Activated CD4-positive, alpha-beta memory T cell treated with anti-CD3 and anti-CD28 coated beads for 36 hours (primary cell): ENCODE data around the gene LMBR1. TPM values are rescaled to one million over a fixed set of nuclear protein-coding genes. Genes with fewer than 3 reads are reported as not detected.
"Not testable (repeated sequence)": the region's sequence is repeated elsewhere in the genome, so short reads cannot be mapped to it uniquely, and the experiment has no call there.

Experiments used
- CTCF ChIA-PET: fragments of 350-600 bp; sonication (Branson Sonifier 250); formaldehyde crosslinking; loops from one replicate; lab custom pipeline; 2021; ENCODE audit warnings: antibody characterized with exemption, inconsistent platforms; lab: Charles Lee
- POLR2A ChIA-PET: fragments of 350-600 bp; sonication (Branson Sonifier 250); formaldehyde crosslinking; loops from one replicate; lab custom pipeline; 2021; ENCODE audit warnings: antibody characterized with exemption; lab: Charles Lee
- DNase-seq: peaks from one replicate; pipeline ENCODE4 v3.0.0-alpha.2; 2020
- H3K27ac Mint-ChIP-seq: one replicate; pipeline ENCODE4 v1.8.0; 2021; ENCODE audit warnings: mixed read lengths
- H3K27me3 Mint-ChIP-seq: one replicate; pipeline ENCODE4 v1.8.0; 2021; ENCODE audit warnings: mixed read lengths
- H3K36me3 Mint-ChIP-seq: one replicate; pipeline ENCODE4 v1.8.0; 2021; ENCODE audit warnings: mixed read lengths
- H3K4me1 Mint-ChIP-seq: one replicate; pipeline ENCODE4 v1.8.0; 2021; ENCODE audit warnings: low read depth, mixed read lengths
- H3K4me3 Mint-ChIP-seq: one replicate; pipeline ENCODE4 v1.8.0; 2021; ENCODE audit warnings: mild to moderate bottlenecking, mixed read lengths
- H3K9me3 Mint-ChIP-seq: one replicate; pipeline ENCODE4 v1.8.0; 2021; ENCODE audit warnings: mixed read lengths
- intact Hi-C: fragments of 100-400 bp; cut with micrococcal nuclease; formaldehyde crosslinking; loops from one replicate; pipeline ENCODE4 v1.15.1; 2023
- total RNA-seq, 2 experiments: library from RNA; stranded (reverse); gene quantifications; one replicate each; pipeline ENCODE4 v1.2.3, GENCODE V29; 2021

LMBR1 gene
- total RNA-seq, 2 experiments from 2014 or later, result 36.6 to 37.8 TPM

DNA sequence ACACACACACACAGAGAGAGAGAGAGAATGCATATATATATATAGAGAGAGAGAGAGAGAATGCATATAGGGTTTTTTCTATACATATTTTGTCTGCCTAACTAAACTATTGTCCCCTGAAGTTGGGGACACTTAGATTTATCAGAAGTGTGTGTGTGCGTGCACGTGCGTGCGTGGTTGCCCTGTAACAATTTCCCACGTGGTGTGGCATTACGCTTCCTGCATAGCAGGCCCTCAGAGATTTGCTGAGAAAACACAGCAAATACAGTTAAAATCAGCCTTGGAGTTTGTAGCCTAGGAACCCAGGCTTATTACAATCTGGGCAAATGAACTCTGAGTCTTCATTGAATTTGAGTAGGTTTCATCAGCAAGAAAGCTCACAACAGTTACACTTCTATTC lies 237.7 kb downstream of the LMBR1 start:
- no peak overlapping the region for H3K4me3 Mint-ChIP-seq
- no peak for DNase-seq
- H3K4me1 Mint-ChIP-seq, result no peaks in the 10 kb centered on the region
- CTCF ChIA-PET, result no interaction called here
- no peaks in the 10 kb centered on the region for H3K36me3 Mint-ChIP-seq
- POLR2A ChIA-PET, result no interaction called here
- H3K9me3 Mint-ChIP-seq, result no peaks in the 10 kb centered on the region
- intact Hi-C loops, result no loop called here
- peaks cover 26% of the 10 kb centered on the region for H3K27me3 Mint-ChIP-seq
- H3K27ac Mint-ChIP-seq, result no peak overlapping the region

GRCh38 chr7:156654511-156655234 lies 238.3 kb downstream of the LMBR1 start:
- ChIA-PET CTCF (interaction anchor here (0.7 to 1.0 kb wide), 2 partner anchors 14 to 161 kb away, joined by 3 to 4 read pairs; no protein-coding TSS in a partner anchor), POLR2A (no interaction called here)
- intact Hi-C loops, result no loop called here
- DNase-seq, result no peak
- Mint-ChIP-seq H3K4me3 (no peak overlapping the region), H3K9me3 (no peaks in the 10 kb centered on the region), H3K27me3 (peaks cover 31% of the 10 kb centered on the region), H3K4me1 (no peaks in the 10 kb centered on the region), H3K27ac (no peak overlapping the region), H3K36me3 (no peaks in the 10 kb centered on the region)

GRCh38 chr7:156652886-156653568 lies 240.0 kb downstream of the LMBR1 start:
- CTCF ChIA-PET, result interaction anchor here (0.8 kb wide), 1 partner anchor 164 kb away, joined by 3 read pairs; no protein-coding TSS in a partner anchor

DNA sequence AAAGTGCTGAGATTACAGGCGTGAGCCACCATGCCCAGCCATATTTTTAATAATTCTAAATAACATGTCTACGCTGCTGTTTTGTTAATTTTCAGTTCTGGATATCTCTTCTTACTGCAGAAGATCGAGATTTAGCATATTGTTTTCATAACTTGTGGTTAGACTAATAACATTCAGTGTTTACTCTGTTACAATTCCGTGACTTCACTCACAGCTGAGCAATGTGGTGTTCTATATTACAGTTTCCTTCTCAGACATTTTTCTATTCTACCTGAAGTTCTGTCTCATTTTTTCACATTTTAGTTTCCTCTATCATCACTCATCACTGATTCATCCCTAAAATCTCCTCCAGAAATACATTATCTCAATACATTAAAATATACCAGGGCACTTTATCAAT lies 241.5 kb downstream of the LMBR1 start:
- Mint-ChIP-seq H3K9me3 (peaks cover 2% of the 10 kb centered on the region), H3K27ac (no peak overlapping the region), H3K36me3 (peaks cover 2% of the 10 kb centered on the region), H3K4me1 (no peaks in the 10 kb centered on the region), H3K27me3 (peaks cover 50% of the 10 kb centered on the region), H3K4me3 (no peak overlapping the region)
- POLR2A ChIA-PET, result no interaction called here
- intact Hi-C loops, result no loop called here
- CTCF ChIA-PET, result no interaction called here
- no peak for DNase-seq

More at GRCh38 chr7:156652886-156653568, 240.0 kb downstream of the LMBR1 start:
- intact Hi-C loops, result no loop called here
- H3K27me3 Mint-ChIP-seq, result peaks cover 42% of the 10 kb centered on the region
- no peak for DNase-seq
- no peak overlapping the region for H3K4me3 Mint-ChIP-seq
- H3K36me3 Mint-ChIP-seq, result no peaks in the 10 kb centered on the region
- H3K9me3 Mint-ChIP-seq, result no peaks in the 10 kb centered on the region
- POLR2A ChIA-PET, result no interaction called here
- H3K4me1 Mint-ChIP-seq, result no peaks in the 10 kb centered on the region
- H3K27ac Mint-ChIP-seq, result no peak overlapping the region

DNA sequence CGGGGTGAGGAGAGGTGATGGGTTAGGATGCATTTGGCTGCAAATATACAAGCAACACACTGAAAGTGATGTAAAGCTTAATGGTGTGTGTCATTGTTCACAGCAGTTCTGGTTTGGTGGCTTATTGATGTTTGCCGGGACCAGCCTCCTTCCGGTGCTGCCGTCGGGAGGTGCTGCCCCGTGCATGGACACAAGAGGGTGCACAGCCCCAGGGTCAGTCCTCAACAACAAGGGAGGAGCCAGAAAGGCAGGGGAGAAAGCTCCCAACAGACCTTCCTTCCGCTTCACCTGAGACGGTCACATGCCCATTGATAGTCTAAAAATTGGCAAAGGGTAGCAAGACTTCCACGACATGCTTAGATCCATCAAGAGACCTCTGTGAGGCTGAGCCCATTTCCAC lies 242.9 kb downstream of the LMBR1 start:
- peak; percentile 40 for DNase-seq
- intact Hi-C loops, result loop anchor here (1.0 kb wide), 1 partner anchor 167 kb away; no protein-coding TSS in a partner anchor
- POLR2A ChIA-PET, result no interaction called here
- H3K36me3 Mint-ChIP-seq, result peaks cover 2% of the 10 kb centered on the region
- H3K27me3 Mint-ChIP-seq, result peaks cover 54% of the 10 kb centered on the region
- CTCF ChIA-PET, result interaction anchor here (1.0 to 1.5 kb wide), 3 partner anchors 9 to 144 kb away, joined by 3 read pairs; partner anchors contain the start of gene RNF32
- H3K27ac Mint-ChIP-seq, result no peak overlapping the region
- peaks cover 2% of the 10 kb centered on the region for H3K9me3 Mint-ChIP-seq
- H3K4me1 Mint-ChIP-seq, result no peaks in the 10 kb centered on the region
- H3K4me3 Mint-ChIP-seq, result no peak overlapping the region

DNA sequence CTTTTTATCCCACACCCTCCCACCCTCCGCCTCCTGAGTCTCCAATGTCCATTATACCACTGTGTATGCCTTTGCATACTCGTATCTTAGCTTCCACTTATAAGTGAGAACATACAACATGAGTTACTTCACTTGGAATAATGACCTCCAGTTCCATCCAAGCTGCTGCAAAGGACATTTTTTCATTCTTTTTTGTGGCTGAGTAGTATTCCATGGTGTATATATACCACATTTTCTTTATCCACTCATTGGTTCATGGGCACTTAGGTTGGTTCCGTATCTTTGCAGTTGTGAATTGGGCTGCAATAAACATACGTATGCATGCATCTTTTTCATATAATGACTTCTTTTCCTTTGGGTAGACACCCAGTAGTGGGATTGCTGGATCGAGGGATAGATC lies 245.7 kb downstream of the LMBR1 start:
- POLR2A ChIA-PET, H3K27ac Mint-ChIP-seq, DNase-seq, H3K36me3 Mint-ChIP-seq, H3K9me3 Mint-ChIP-seq, H3K4me1 Mint-ChIP-seq, H3K4me3 Mint-ChIP-seq, CTCF ChIA-PET: not testable (repeated sequence)
- peaks cover 47% of the 10 kb centered on the region for H3K27me3 Mint-ChIP-seq
- intact Hi-C loops, result loop anchor here (10.0 kb wide), 1 partner anchor 1643 kb away; the partner anchor contains the start of gene PAXIP1

- peaks cover 8% of the 10 kb centered on the region for H3K36me3 Mint-ChIP-seq
- no peak for DNase-seq
- H3K9me3 Mint-ChIP-seq, result peaks cover 8% of the 10 kb centered on the region
- peaks cover 8% of the 10 kb centered on the region for H3K4me1 Mint-ChIP-seq
- CTCF ChIA-PET, result no interaction called here
- intact Hi-C loops, result loop anchor here (10.0 kb wide), 1 partner anchor 1638 kb away; the partner anchor contains the start of gene PAXIP1
- POLR2A ChIA-PET, result no interaction called here
- H3K4me3 Mint-ChIP-seq, result no peak overlapping the region
- H3K27me3 Mint-ChIP-seq, result peaks cover 16% of the 10 kb centered on the region
- no peak overlapping the region for H3K27ac Mint-ChIP-seq
These were observed 250.5 kb downstream of the LMBR1 start for GRCh38 chr7:156642306-156643045.

GRCh38 chr7:156640949-156641485 lies 252.0 kb downstream of the LMBR1 start:
- Mint-ChIP-seq H3K27ac (peak overlapping the region; percentile 84), H3K4me1 (peaks cover 8% of the 10 kb centered on the region), H3K36me3 (peaks cover 6% of the 10 kb centered on the region), H3K4me3 (peak overlapping the region; percentile 88), H3K9me3 (peaks cover 7% of the 10 kb centered on the region), H3K27me3 (peaks cover 10% of the 10 kb centered on the region)
- ChIA-PET POLR2A (interaction anchor here (1.1 to 1.3 kb wide), 2 partner anchors 28 to 252 kb away, joined by 6 to 8 read pairs; partner anchors contain the start of gene LMBR1), CTCF (interaction anchor here (0.6 to 0.9 kb wide), 3 partner anchors 9 to 253 kb away, joined by 3 read pairs; no protein-coding TSS in a partner anchor)
- intact Hi-C loops, result loop anchor here (1.0 to 10.0 kb wide), 7 partner anchors 28 to 1636 kb away; partner anchors contain the start of genes LMBR1, PAXIP1 and UBE3C
- DNase-seq, result peak; percentile 79

GRCh38 chr7:156640257-156640948 lies 252.6 kb downstream of the LMBR1 start, which contains the start of gene RNF32:
Gene RNF32, plus strand, starts transcription at chr7:156640774. Its CDS starts 3,104 bp downstream, at chr7:156643878.
- peak within 1 kb of the TSS; percentile 88 for H3K4me3 Mint-ChIP-seq
- peaks cover 7% of the 10 kb centered on the region for H3K9me3 Mint-ChIP-seq
- peaks cover 6% of the 10 kb centered on the region for H3K36me3 Mint-ChIP-seq
- DNase-seq, result peak; percentile 99
- peak within 1 kb of the TSS; percentile 84 for H3K27ac Mint-ChIP-seq
- H3K27me3 Mint-ChIP-seq, result peaks cover 10% of the 10 kb centered on the region
- peaks cover 8% of the 10 kb centered on the region for H3K4me1 Mint-ChIP-seq
- ChIA-PET CTCF (interaction anchor here (0.6 to 0.9 kb wide), 3 partner anchors 9 to 253 kb away, joined by 3 read pairs; no protein-coding TSS in a partner anchor), POLR2A (interaction anchor here (1.1 to 1.3 kb wide), 2 partner anchors 28 to 253 kb away, joined by 6 to 8 read pairs; partner anchors contain the start of gene LMBR1)
- intact Hi-C loops, result loop anchor here (1.0 to 10.0 kb wide), 7 partner anchors 27 to 1636 kb away; partner anchors contain the start of genes LMBR1, PAXIP1 and UBE3C

- Mint-ChIP-seq H3K9me3 (peaks cover 7% of the 10 kb centered on the region), H3K4me3 (peak overlapping the region; percentile 88), H3K36me3 (peaks cover 6% of the 10 kb centered on the region), H3K4me1 (peaks cover 8% of the 10 kb centered on the region), H3K27me3 (peaks cover 10% of the 10 kb centered on the region), H3K27ac (peak overlapping the region; percentile 54)
- CTCF ChIA-PET, result no interaction called here
- POLR2A ChIA-PET, result no interaction called here
- DNase-seq, result peak; percentile 15
- intact Hi-C loops, result loop anchor here (1.0 to 10.0 kb wide), 7 partner anchors 26 to 1635 kb away; partner anchors contain the start of genes LMBR1, PAXIP1 and UBE3C
These were observed 253.3 kb downstream of the LMBR1 start for GRCh38 chr7:156639426-156640256.
